ENCODE results near the gene MED12L.
A peak's percentile ranks its signal among the peaks of the same experiment; 100 is the strongest.

Gene MED12L

GRCh38 chr3:151144016-151144415 is 58.6 kb downstream of the MED12L start:
- DNase-seq (ENCODE audit: insufficient read length, low spot score) (no peak), FAIRE-seq (no peak)
- TF ChIP-seq POLR2A (IDR thresholded peaks at IDR 0.05; ENCODE audit: low read depth, low read length) = no peak

GRCh38 chr3:151144760-151145159 is 59.3 kb downstream of the MED12L start:
- FAIRE-seq (no peak), DNase-seq (ENCODE audit: insufficient read length, low spot score) (no peak)
- no peak for TF ChIP-seq POLR2A (IDR thresholded peaks at IDR 0.05; ENCODE audit: low read depth, low read length)

- FAIRE-seq (no peak), DNase-seq (ENCODE audit: insufficient read length, low spot score) (no peak)
- no peak for TF ChIP-seq POLR2A (IDR thresholded peaks at IDR 0.05; ENCODE audit: low read depth, low read length)
Measured at GRCh38 chr3:151145713-151146070, 60.2 kb downstream of the MED12L start.

- FAIRE-seq (peak; percentile 81), DNase-seq (ENCODE audit: insufficient read length, low spot score) (peak; percentile 44)
- no peak for TF ChIP-seq POLR2A (IDR thresholded peaks at IDR 0.05; ENCODE audit: low read depth, low read length)
Measured at GRCh38 chr3:151146071-151146730, 60.7 kb downstream of the MED12L start.

GRCh38 chr3:151146731-151147091 is 61.2 kb downstream of the MED12L start:
- DNase-seq (ENCODE audit: insufficient read length, low spot score) = no peak
- no peak for TF ChIP-seq POLR2A (IDR thresholded peaks at IDR 0.05; ENCODE audit: low read depth, low read length)
- FAIRE-seq = no peak

- no peak for TF ChIP-seq POLR2A (IDR thresholded peaks at IDR 0.05; ENCODE audit: low read depth, low read length)
- FAIRE-seq (no peak), DNase-seq (ENCODE audit: insufficient read length, low spot score) (no peak)
Measured at GRCh38 chr3:151147299-151147698, 61.8 kb downstream of the MED12L start.

- no peak for TF ChIP-seq POLR2A (IDR thresholded peaks at IDR 0.05; ENCODE audit: low read depth, low read length)
- DNase-seq (ENCODE audit: insufficient read length, low spot score) (no peak), FAIRE-seq (no peak)
Measured at GRCh38 chr3:151152455-151153079, 67.1 kb downstream of the MED12L start.

GRCh38 chr3:151154566-151154965 is 69.1 kb downstream of the MED12L start:
- peak; percentile 38 for FAIRE-seq
- DNase-seq (ENCODE audit: insufficient read length, low spot score) = no peak
- TF ChIP-seq POLR2A (IDR thresholded peaks at IDR 0.05; ENCODE audit: low read depth, low read length) = no peak

GRCh38 chr3:151155409-151156128 is 70.1 kb downstream of the MED12L start:
- no peak for TF ChIP-seq POLR2A (IDR thresholded peaks at IDR 0.05; ENCODE audit: low read depth, low read length)

GRCh38 chr3:151156618-151157216 is 71.3 kb downstream of the MED12L start:
- FAIRE-seq (peak; percentile 81), DNase-seq (ENCODE audit: insufficient read length, low spot score) (peak; percentile 15)
- no peak for TF ChIP-seq POLR2A (IDR thresholded peaks at IDR 0.05; ENCODE audit: low read depth, low read length)

More at GRCh38 chr3:151155409-151156128, 70.1 kb downstream of the MED12L start:
- no peak for DNase-seq (ENCODE audit: insufficient read length, low spot score)
- FAIRE-seq = no peak

GRCh38 chr3:151159806-151160205 is 74.3 kb downstream of the MED12L start:
- FAIRE-seq (no peak), DNase-seq (ENCODE audit: insufficient read length, low spot score) (no peak)
- no peak for TF ChIP-seq POLR2A (IDR thresholded peaks at IDR 0.05; ENCODE audit: low read depth, low read length)

- no peak for DNase-seq (ENCODE audit: insufficient read length, low spot score)
Measured at GRCh38 chr3:151165226-151165625, 79.8 kb downstream of the MED12L start.

GRCh38 chr3:151166161-151166560 is 80.7 kb downstream of the MED12L start:
- no peak for TF ChIP-seq POLR2A (IDR thresholded peaks at IDR 0.05; ENCODE audit: low read depth, low read length)
- DNase-seq (ENCODE audit: insufficient read length, low spot score) (no peak), FAIRE-seq (no peak)

More at GRCh38 chr3:151165226-151165625, 79.8 kb downstream of the MED12L start:
- no peak for FAIRE-seq
- TF ChIP-seq POLR2A (IDR thresholded peaks at IDR 0.05; ENCODE audit: low read depth, low read length) = no peak
